Left ventricle myocardium inferior (tissue), 1 donor: ENCODE results near the gene ABHD16B. TPM values are rescaled to one million over a fixed set of nuclear protein-coding genes. Genes with fewer than 3 reads are reported as not detected.

Source experiments
- DNase-seq: peaks from one replicate; pipeline ENCODE4 v3.0.0-alpha.2; 2020
- H3K27ac ChIP-seq: fragments of 200-600 bp; replicated peaks from 2 replicates; pipeline ENCODE4 v1.8.0; 2021
- H3K27me3 ChIP-seq: fragments of 200-600 bp; 2 replicates; pipeline ENCODE4 v1.8.0; 2021; ENCODE audit warnings: low read depth
- H3K36me3 ChIP-seq: fragments of 200-600 bp; 2 replicates; pipeline ENCODE4 v1.8.0; 2021
- H3K4me1 ChIP-seq: fragments of 200-600 bp; 2 replicates; pipeline ENCODE4 v1.8.0; 2021
- H3K4me3 ChIP-seq: fragments of 200-600 bp; 2 replicates; pipeline ENCODE4 v1.8.0; 2021; ENCODE audit warnings: mild to moderate bottlenecking, moderate library complexity
- H3K9me3 ChIP-seq: fragments of 200-600 bp; replicated peaks from 2 replicates; pipeline ENCODE4 v1.8.0; 2021
- CTCF ChIP-seq: fragments of 200-600 bp; IDR thresholded peaks from 2 replicates; pipeline ENCODE4 v1.8.0; 2021; ENCODE audit warnings: antibody characterized with exemption, mild to moderate bottlenecking, borderline replicate concordance
- intact Hi-C: fragments of 100-400 bp; cut with micrococcal nuclease; formaldehyde crosslinking; loops from one replicate; pipeline ENCODE4 v1.11.0; 2022
- total RNA-seq: library from RNA; stranded (reverse); fragmentation: NEBNext Ultra II Directional; extraction: Animal tissue kit (Norgen Biotek cat#: 25700); gene quantifications from one replicate; pipeline ENCODE4 v1.2.1, GENCODE V29; 2021
- donor health status: DM: no; HTN: yes; CAD: no; lungs with severe emphysema.

Gene ABHD16B
- total RNA-seq, 1 donor from 2014 or later, result not detected

DNA sequence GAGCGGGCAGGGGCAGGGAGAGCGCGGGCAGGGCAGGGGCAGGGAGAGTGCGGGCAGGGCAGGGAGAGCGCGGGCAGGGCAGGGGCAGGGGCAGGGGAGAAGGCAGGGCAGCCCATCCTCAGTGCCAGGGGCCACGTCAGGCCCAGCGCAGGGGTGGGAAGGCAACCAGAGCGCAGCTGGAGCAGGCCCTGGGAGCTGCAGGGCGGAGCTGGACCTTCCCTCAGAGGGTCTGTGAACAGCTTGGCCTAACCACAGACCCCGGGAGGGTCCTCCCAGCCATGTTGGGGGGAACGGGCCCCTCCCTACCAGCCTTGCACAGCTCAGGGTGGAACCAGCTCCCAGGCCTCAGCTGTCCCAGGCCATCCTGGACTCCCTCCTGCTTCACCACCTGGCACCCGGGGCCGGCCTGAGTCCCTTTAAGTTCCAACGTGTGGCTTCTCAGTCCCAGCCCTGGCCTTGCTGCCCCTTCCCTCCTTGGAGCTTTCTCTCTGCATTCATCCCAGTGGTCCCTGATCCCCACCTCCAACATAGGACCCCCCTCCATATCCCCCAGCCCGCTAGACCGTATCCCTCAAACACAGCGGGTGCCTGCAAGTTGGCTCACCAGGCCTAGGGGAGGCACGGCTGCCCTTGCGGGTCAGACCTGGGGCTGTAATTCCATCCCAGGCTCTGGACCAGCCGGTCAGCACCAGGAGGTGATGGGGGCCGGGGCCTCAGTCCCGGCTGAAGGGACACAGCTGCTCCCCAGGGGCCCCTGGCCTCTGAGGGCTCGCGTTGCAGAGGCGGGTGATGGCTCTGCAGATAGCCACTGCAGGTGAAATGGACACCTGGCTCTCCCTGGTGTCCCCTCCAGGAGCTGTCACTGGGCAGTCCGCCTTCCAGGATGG lies 24.6 kb upstream of the ABHD16B start:
- peaks cover 39% of the 10 kb centered on the region for H3K4me1 ChIP-seq
- H3K27me3 ChIP-seq, result no peaks in the 10 kb centered on the region
- no peak overlapping the region for H3K27ac ChIP-seq
- H3K4me3 ChIP-seq, result no peak overlapping the region
- no peaks in the 10 kb centered on the region for H3K9me3 ChIP-seq
- no peak for DNase-seq
- no peak for TF ChIP-seq CTCF
- intact Hi-C loops, result no loop called here
- no peaks in the 10 kb centered on the region for H3K36me3 ChIP-seq

DNA sequence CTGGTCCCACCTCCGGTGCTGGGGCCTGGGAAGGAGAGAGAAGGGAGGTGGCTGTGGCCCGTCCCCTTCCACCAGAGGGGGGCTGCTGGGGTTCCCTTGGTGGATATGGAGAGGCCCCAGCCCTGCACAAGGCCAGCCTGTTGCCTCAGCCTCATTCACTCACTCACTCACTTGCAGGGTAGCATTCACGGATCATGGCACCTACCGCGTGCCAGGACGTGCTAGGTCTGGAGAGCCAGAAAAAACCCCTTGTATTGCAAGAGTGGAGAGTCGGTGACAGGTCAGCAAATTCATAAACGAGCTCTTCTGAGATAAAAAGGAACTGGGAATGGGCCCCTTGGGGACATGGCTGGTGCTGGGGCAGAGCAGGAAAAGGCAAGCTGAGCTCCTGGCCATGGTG lies 23.8 kb upstream of the ABHD16B start:
- DNase-seq, result no peak
- no peak overlapping the region for H3K4me3 ChIP-seq
- peaks cover 31% of the 10 kb centered on the region for H3K4me1 ChIP-seq
- H3K36me3 ChIP-seq, result no peaks in the 10 kb centered on the region
- no peaks in the 10 kb centered on the region for H3K9me3 ChIP-seq
- no peaks in the 10 kb centered on the region for H3K27me3 ChIP-seq
- no peak overlapping the region for H3K27ac ChIP-seq
- intact Hi-C loops, result no loop called here
- no peak for TF ChIP-seq CTCF

GRCh38 chr20:63839620-63840019 lies 21.7 kb upstream of the ABHD16B start:
- H3K4me1 ChIP-seq, result peaks cover 22% of the 10 kb centered on the region
- H3K36me3 ChIP-seq, result no peaks in the 10 kb centered on the region
- intact Hi-C loops, result no loop called here
- H3K9me3 ChIP-seq, result no peaks in the 10 kb centered on the region
- DNase-seq, result no peak
- H3K27me3 ChIP-seq, result no peaks in the 10 kb centered on the region
- H3K4me3 ChIP-seq, result no peak overlapping the region
- no peak overlapping the region for H3K27ac ChIP-seq
- TF ChIP-seq CTCF, result no peak

DNA sequence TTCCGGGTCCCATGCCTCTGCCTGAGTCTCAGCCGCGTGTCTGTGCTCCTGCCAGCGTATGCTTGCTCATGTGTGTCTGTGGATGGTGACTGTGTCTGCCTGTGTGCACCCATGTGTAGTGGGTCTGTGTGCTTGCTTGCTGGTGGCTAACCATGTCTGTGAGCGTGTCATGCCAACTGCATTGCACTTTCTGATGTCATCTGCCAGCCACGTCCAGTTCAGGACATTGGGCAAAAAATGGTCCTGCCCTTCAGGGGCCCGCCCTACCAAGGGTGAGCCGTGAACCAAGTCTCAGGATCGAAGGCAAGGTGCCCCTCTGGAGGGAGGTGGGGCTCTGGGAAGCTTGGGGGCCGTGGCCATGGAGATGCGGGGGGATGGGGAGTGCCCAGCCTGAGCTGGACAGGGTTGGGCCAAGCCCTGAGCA lies 20.9 kb upstream of the ABHD16B start:
- H3K36me3 ChIP-seq, result no peaks in the 10 kb centered on the region
- no peak for TF ChIP-seq CTCF
- intact Hi-C loops, result no loop called here
- H3K4me1 ChIP-seq, result peaks cover 22% of the 10 kb centered on the region
- no peak overlapping the region for H3K27ac ChIP-seq
- no peaks in the 10 kb centered on the region for H3K9me3 ChIP-seq
- H3K4me3 ChIP-seq, result no peak overlapping the region
- no peaks in the 10 kb centered on the region for H3K27me3 ChIP-seq
- DNase-seq, result no peak

DNA sequence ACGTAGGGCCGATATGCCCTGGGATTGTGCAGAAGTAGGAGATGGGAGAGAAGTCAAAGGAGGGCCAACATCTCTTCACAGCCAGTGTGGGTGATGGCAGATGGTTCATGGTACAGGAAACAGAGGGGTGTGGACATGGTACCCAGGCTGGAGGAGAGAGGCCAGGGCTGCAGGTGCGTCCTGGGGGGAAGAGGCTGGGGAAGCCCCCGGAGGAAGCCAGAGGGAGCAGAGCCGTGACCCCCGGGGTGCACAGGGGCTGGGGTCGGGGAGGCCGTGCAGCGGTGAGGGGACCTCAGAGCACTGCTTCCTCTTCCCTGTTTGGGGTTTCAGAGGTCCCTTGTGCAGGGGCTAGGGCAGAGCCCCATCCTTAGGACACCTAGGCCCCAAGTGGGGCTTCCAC lies 19.0 kb upstream of the ABHD16B start:
- Histone ChIP-seq H3K4me3 (no peak overlapping the region), H3K27ac (no peak overlapping the region), H3K36me3 (no peaks in the 10 kb centered on the region), H3K4me1 (peaks cover 38% of the 10 kb centered on the region), H3K9me3 (no peaks in the 10 kb centered on the region), H3K27me3 (no peaks in the 10 kb centered on the region)
- intact Hi-C loops, result no loop called here
- no peak for TF ChIP-seq CTCF
- DNase-seq, result no peak
